K562 (cell line): ENCODE results near the gene OR2AJ1. TPM values are rescaled to one million over a fixed set of nuclear protein-coding genes. Genes with fewer than 3 reads are reported as not detected.

Source experiments
- ATAC-seq: fragments of 200-7000 bp; cut with Tn5 transposase; 3 replicates; pipeline ENCODE4 v1.9.1; 2020; ENCODE audit warnings: moderate library complexity
- BruUV-seq: library from RNA; stranded (reverse); fragments of 400-500 nt; replicated peaks from 2 replicates; lab custom pipeline; 2021; lab: Mats Ljungman, UMichigan
- CTCF ChIA-PET: fragments of 300-600 bp; formaldehyde crosslinking; extraction: SDS; loops from one replicate; lab custom pipeline; 2021; ENCODE audit warnings: low intra/inter-chr PET ratio; lab: Yijun Ruan, JAX
- POLR2A ChIA-PET: fragments of 300-600, 350-650 bp; sonication (Branson Sonifier 250); formaldehyde crosslinking; extraction: SDS; loops from one replicate; lab custom pipeline; 2021; ENCODE audit warnings: antibody characterized with exemption, inconsistent platforms; lab: Yijun Ruan, JAX
- DNase-seq, 4 experiments: peaks; one replicate each; pipeline versions ENCODE4 v3.0.0 to v3.0.0-alpha.2; 2011 to 2018; ENCODE audit warnings: low spot score in 3 of 4, mixed read lengths in 3 of 4; ENCODE audit errors: extremely low read depth in 1 of 4
- FAIRE-seq: peaks from 2 replicates; lab custom pipeline; 2011; peaks lifted over from hg19 to GRCh38; lab: Jason Lieb, UNC
- H2AFZ ChIP-seq: 2 replicates; pipeline ENCODE4 v1.6.0; 2011; ENCODE audit warnings: low read depth, low read length, control low read depth, inconsistent platforms
- H3K27ac ChIP-seq: fragments of 200-600 bp; 3 replicates; pipeline ENCODE4 v1.8.0; 2011; ENCODE audit warnings: low read depth, mild to moderate bottlenecking, control low read depth, inconsistent platforms, low read length, moderate library complexity, mixed read lengths; ENCODE audit errors: extremely low read depth
- H3K27me3 ChIP-seq, 2 experiments: fragments of 300-600 bp in 1 of 2; 2 replicates in 1 of 2; 3 replicates in 1 of 2; pipeline versions ENCODE4 v1.6.0 to v1.8.0; 2011; ENCODE audit warnings: inconsistent platforms in 2 of 2, low read length in 2 of 2, mild to moderate bottlenecking in 1 of 2, mixed read lengths in 1 of 2, moderate library complexity in 1 of 2; ENCODE audit not compliant: control insufficient read depth in 2 of 2, insufficient read depth in 2 of 2
- H3K36me3 ChIP-seq: fragments of 300-600 bp; 3 replicates; pipeline ENCODE4 v1.8.0; 2011; ENCODE audit warnings: mild to moderate bottlenecking, low read length, inconsistent platforms; ENCODE audit not compliant: control insufficient read depth, insufficient read depth
- H3K4me1 ChIP-seq, 2 experiments: fragments of 200-600 bp in 1 of 2; replicated peaks in 1 of 2; 2 replicates in 1 of 2; 3 replicates in 1 of 2; pipeline versions ENCODE4 v1.5.1 to v1.8.0; 2011; ENCODE audit warnings: inconsistent platforms in 2 of 2, low read length in 2 of 2, mild to moderate bottlenecking in 1 of 2, mixed read lengths in 1 of 2, moderate library complexity in 1 of 2; ENCODE audit not compliant: control insufficient read depth in 2 of 2, insufficient read depth in 2 of 2
- H3K4me2 ChIP-seq: 2 replicates; pipeline ENCODE4 v1.6.1; 2011; ENCODE audit warnings: low read length, control low read depth, inconsistent platforms, mixed read lengths; ENCODE audit not compliant: insufficient read depth
- H3K4me3 ChIP-seq: fragments of 200-600 bp; sonication (generic), shearing (Covaris generic); 2 replicates; pipeline ENCODE4 v1.5.1; 2016; ENCODE audit warnings: control low read depth, inconsistent platforms
- H3K79me2 ChIP-seq: fragments of 200-600 bp; 3 replicates; pipeline ENCODE4 v1.8.0; 2011; ENCODE audit warnings: low read length, inconsistent platforms; ENCODE audit not compliant: control insufficient read depth, insufficient read depth
- H3K9ac ChIP-seq, 2 experiments: 2 replicates each; pipeline versions ENCODE4 v1.6.0 to v1.6.1; 2011; ENCODE audit warnings: low read depth in 2 of 2, low read length in 2 of 2, control low read depth in 1 of 2, inconsistent platforms in 1 of 2, mild to moderate bottlenecking in 1 of 2, mixed read lengths in 1 of 2; ENCODE audit not compliant: insufficient read depth in 1 of 2
- H3K9me1 ChIP-seq: one replicate; pipeline ENCODE4 v1.6.0; 2011; ENCODE audit warnings: inconsistent platforms, mild to moderate bottlenecking, low read length, moderate library complexity; ENCODE audit not compliant: control insufficient read depth, insufficient read depth
- H3K9me3 ChIP-seq: replicated peaks from 2 replicates; pipeline ENCODE4 v1.5.1; 2011; ENCODE audit warnings: low read depth, low read length, inconsistent platforms; ENCODE audit not compliant: control insufficient read depth, insufficient read depth
- H4K20me1 ChIP-seq: replicated peaks from 2 replicates; pipeline ENCODE4 v1.6.1; 2011; ENCODE audit warnings: low read length, inconsistent platforms, mixed read lengths; ENCODE audit not compliant: control insufficient read depth, insufficient read depth
- ARID1B ChIP-seq: fragments of 450-650 bp; IDR thresholded peaks from 2 replicates; pipeline ENCODE4 v1.6.1; 2016; ENCODE audit warnings: antibody characterized with exemption, mild to moderate bottlenecking, inconsistent platforms
- ATF4 ChIP-seq: fragments of 450-650 bp; formaldehyde crosslinking; IDR thresholded peaks from 2 replicates; pipeline ENCODE4 v1.4.0; 2022; ENCODE audit warnings: mild to moderate bottlenecking, moderate library complexity
- C11orf30 ChIP-seq: fragments of 450-650 bp; IDR thresholded peaks from 2 replicates; pipeline ENCODE4 v1.6.1; 2016; ENCODE audit warnings: low read depth, mild to moderate bottlenecking
- KDM2B ChIP-seq: fragments of 250-450 bp; sonication (Bioruptor Pico); IDR thresholded peaks from 2 replicates; pipeline ENCODE4 v1.8.0; 2021; ENCODE audit warnings: mild to moderate bottlenecking, moderate library complexity
- MAFF ChIP-seq: IDR thresholded peaks from 2 replicates; pipeline ENCODE4 v1.6.1; 2012; ENCODE audit warnings: low read length, improper control_type of control experiment
- MAFG ChIP-seq: fragments of 450-650 bp; conservative IDR thresholded peaks from 2 replicates; pipeline ENCODE4 v1.6.1; 2016; ENCODE audit warnings: missing genetic modification characterization, missing compliant biosample characterization
- MAFK ChIP-seq: IDR thresholded peaks from 2 replicates; pipeline ENCODE4 v1.6.1; 2011; ENCODE audit warnings: low read length, improper control_type of control experiment
- NR2C2 ChIP-seq, 2 experiments: fragments of 200-800 bp in 1 of 2; sonication (Bioruptor generic) in 1 of 2; sonication (generic) in 1 of 2; formaldehyde crosslinking in 1 of 2; IDR thresholded peaks; 2 replicates each; pipeline versions ENCODE4 v1.6.1 to v1.8.0; 2016 to 2022; ENCODE audit warnings: mild to moderate bottlenecking in 1 of 2, missing compliant biosample characterization in 1 of 2, missing genetic modification characterization in 1 of 2, missing genetic modification reagents in 1 of 2
- ZFP1 ChIP-seq: fragments of 450-650 bp; formaldehyde crosslinking; IDR thresholded peaks from 2 replicates; pipeline ENCODE4 v1.4.0; 2020; ENCODE audit warnings: mild to moderate bottlenecking, mixed read lengths
- ZHX1 ChIP-seq: fragments of 150-350 bp; conservative IDR thresholded peaks from 2 replicates; pipeline ENCODE4 v1.6.1; 2014; ENCODE audit warnings: low read length
- ZNF316 ChIP-seq: fragments of 450-650 bp; IDR thresholded peaks from 2 replicates; pipeline ENCODE4 v1.6.1; 2016
- WGBS: fragments of 100-300 bp; shearing (Covaris generic); methylation state at CpG from one replicate; pipeline ENCODE4 v1.1.6; 2016; ENCODE audit warnings: low coverage, mixed read lengths; ENCODE audit not compliant: insufficient coverage; ENCODE audit errors: missing lambda C conversion rate; 5-methylcytosine and 5-hydroxymethylcytosine counted together
- in situ Hi-C: fragments of 300-500 bp; cut with MboI; formaldehyde crosslinking; loops from 4 replicates; pipeline ENCODE4 v1.15.0; 2018; ENCODE audit warnings: inconsistent platforms, mixed read lengths
- intact Hi-C: fragments of 100-400 bp; cut with micrococcal nuclease; formaldehyde crosslinking; loops from 2 replicates; pipeline ENCODE4 v1.14.2; 2022
- polyA plus RNA-seq, 8 experiments: library from polyadenylated mRNA; depleted of rRNA in 4 of 8; stranded (reverse) in 5 of 8; unstranded in 3 of 8; fragments of >200 nt; fragmentation: Nextera tagmentation in 2 of 8; fragmentation: Illumina TruSeq in 1 of 8; extraction: Ambion mirVana in 2 of 8; extraction: Trizol in 1 of 8; gene quantifications; 2 replicates each; pipeline versions ENCODE4 v1.2.1 to v1.2.3, GENCODE V29; 2011 to 2014; ENCODE audit warnings: inconsistent platforms in 1 of 8, missing spikeins in 1 of 8
- total RNA-seq, 7 experiments: library from RNA; depleted of rRNA in 6 of 7; stranded (reverse); fragments of >200 nt in 6 of 7; fragmentation: Illumina TruSeq in 2 of 7; extraction: Trizol in 2 of 7; gene quantifications; 2 replicates each; pipeline versions ENCODE4 v1.2.1 to v1.2.3, GENCODE V29; 2011 to 2021; ENCODE audit warnings: low replicate concordance in 1 of 7

Gene OR2AJ1
- total and polyA plus RNA-seq, 9 of the 15 experiments (the other 6 are each of a cell fraction or from before 2014, with no cell fraction given) = not detected

- 0% methylated on average over 1 of the region's 1 CpG for WGBS
- intact Hi-C loops = no loop called here
- in situ Hi-C loops = no loop called here
- POLR2A ChIA-PET = no interaction called here
- TF ChIP-seq NR2C2 (CRISPR knock-in tag; IDR thresholded peaks at IDR 0.05) = no peak
- no peak for TF ChIP-seq NR2C2 (tag; IDR thresholded peaks at IDR 0.05)
- TF ChIP-seq MAFK = peak; percentile 80
- TF ChIP-seq ZHX1 = no peak
- TF ChIP-seq MAFF = peak; percentile 75
- no peak for TF ChIP-seq ARID1B
- TF ChIP-seq ZFP1 (CRISPR knock-in tag) = no peak
- peak; percentile 79 for TF ChIP-seq ZNF316
- peak; percentile 65; the same call in 1 of the 2 replicates for TF ChIP-seq C11orf30
- TF ChIP-seq ATF4 = no peak
- peak; percentile 71 for TF ChIP-seq MAFG
- TF ChIP-seq KDM2B (CRISPR knock-in tag) = no peak
- TF ChIP-seq, all 486 proteins: peak for 5
- no peak overlapping the region for H3K27ac ChIP-seq
- ATAC-seq (no peak), FAIRE-seq (no peak), DNase-seq (no peak)
- H2AFZ ChIP-seq = no peak overlapping the region
- no peak overlapping the region for H3K9ac ChIP-seq
- no peaks in the 10 kb centered on the region for H4K20me1 ChIP-seq
- H3K4me1 ChIP-seq = no peaks in the 10 kb centered on the region
- no peaks in the 10 kb centered on the region for H3K9me3 ChIP-seq
- no peaks in the 10 kb centered on the region for H3K27me3 ChIP-seq
- H3K4me3 ChIP-seq = no peak overlapping the region
- no peaks in the 10 kb centered on the region for H3K79me2 ChIP-seq
- CTCF ChIA-PET = no interaction called here
- no peaks in the 10 kb centered on the region for H3K36me3 ChIP-seq
- H3K4me2 ChIP-seq = no peak overlapping the region
- no TSS peak for BruUV-seq
- H3K9me1 ChIP-seq = no peaks in the 10 kb centered on the region
Measured at GRCh38 chr1:247953408-247953807, 28.7 kb downstream of the OR2AJ1 start.
